ENCODE measurements around the gene CD36.
A peak's percentile ranks its signal among the peaks of the same experiment; 100 is the strongest.

The CD36 gene

DNA sequence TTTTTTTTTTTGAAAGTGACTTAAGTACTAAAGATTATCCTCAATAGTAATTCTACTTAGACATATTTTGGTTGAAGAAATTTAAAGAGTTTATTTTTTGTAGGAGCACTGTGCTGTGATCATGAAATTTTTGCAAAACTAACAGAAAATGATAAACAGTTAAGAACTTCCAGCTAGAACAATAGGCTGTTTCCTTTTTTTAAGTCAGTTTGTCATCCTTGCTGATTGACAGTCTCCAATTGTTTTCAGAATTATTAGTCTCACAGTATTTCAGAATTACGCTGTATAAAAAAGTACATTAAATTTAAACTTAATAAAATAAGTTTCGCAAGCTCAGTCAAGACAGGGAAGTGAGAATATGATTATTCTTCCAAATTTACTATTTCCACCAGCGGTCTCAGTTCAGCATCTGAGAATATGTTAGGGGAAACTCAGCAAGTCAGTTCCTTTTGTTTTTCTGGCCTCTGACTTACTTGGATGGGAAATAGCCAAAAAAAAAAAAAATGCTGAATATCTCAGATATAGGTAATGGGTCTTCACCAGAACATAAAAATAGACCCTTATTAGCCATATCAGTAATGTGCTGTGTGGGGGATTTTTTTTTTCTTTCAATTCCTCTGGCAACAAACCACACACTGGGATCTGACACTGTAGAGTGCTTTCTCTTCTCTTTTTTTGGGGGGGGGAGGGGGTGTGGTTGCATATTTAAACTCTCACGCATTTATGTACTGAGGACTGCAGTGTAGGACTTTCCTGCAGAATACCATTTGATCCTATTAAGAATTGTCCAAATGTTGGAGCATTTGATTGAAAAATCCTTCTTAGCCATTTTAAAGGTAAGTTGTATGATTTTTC lies at the start of gene CD36:
Gene CD36, plus strand, starts transcription at position 732 of the 855 bp plus-strand sequence. CDS start 8,099 bp downstream, outside the sequence.
- no peak for DNase-seq (ENCODE audit: low read depth)

DNA sequence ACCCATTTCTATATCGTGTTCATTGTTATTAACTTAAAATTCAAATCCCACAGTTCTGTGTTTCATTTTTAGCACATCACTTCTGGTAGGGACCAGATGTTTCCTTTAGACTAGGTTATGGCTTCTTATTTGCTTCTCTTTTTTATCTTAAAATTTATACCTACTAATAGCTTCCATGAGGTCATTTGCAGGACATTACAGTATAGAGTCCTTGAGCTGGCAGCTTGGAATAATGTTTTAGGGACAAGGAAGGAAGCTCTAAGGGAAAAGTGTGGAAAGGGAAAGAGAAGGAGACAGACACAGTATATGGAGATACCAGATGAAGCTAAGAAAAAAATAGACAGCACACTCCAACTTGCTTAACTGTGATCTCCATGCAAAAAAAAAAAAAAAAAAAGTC lies 48.8 kb upstream of the CD36 start:
- no peak for DNase-seq (ENCODE audit: low read depth)

DNA sequence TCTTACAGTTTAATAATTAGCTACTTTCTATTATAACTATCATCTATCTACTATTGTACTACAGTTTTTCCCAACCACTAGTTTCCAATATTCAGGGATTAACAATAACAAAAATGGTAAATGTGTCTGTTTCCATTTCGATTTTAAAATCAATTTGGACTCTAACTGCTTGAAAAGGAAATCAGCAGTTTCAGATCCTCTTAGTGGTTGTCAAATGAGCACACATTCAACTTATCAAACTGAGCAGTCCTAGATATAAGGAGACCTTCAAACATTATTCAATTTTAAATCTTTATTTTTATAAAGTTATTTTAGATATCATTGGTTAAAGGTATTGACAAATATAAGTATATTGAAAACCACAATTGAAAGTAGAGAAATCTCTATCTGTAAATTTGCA lies 46.8 kb upstream of the CD36 start:
- DNase-seq (ENCODE audit: low read depth): no peak

DNA sequence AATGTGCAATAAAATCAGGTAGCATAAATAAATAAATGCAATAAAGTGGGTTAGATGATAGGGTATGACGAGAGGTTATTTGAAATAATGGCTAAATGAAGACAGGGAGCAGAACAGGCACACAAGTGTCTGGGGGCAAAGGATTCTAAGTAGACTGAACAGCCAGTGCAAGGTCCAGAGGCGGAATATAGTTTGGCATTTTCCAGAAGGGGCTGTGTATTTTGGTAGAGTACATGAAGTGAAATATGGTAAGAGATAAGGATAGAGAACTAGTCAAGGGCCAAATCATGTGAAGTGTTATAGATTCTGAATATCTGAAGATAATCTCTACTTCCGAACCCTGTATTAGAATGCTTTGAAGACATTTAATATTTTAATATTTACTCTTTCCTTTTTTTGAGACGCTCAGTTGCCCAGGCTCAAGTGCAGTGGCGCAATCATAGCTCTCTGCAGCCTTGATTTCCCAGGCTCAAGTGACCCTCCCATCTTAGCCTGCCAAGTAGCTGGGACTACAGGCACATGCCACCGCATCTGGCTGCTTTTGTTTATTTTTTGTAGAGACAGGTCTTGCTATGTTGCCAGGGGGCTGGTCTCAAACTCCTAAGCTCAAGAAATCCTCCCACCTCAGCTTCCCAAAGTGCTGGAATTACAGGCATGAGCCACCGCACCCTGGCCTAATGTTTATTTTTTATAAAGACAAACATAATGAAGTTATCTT lies 44.4 kb upstream of the CD36 start:
- peak; percentile 27 for DNase-seq (ENCODE audit: low read depth)

DNA sequence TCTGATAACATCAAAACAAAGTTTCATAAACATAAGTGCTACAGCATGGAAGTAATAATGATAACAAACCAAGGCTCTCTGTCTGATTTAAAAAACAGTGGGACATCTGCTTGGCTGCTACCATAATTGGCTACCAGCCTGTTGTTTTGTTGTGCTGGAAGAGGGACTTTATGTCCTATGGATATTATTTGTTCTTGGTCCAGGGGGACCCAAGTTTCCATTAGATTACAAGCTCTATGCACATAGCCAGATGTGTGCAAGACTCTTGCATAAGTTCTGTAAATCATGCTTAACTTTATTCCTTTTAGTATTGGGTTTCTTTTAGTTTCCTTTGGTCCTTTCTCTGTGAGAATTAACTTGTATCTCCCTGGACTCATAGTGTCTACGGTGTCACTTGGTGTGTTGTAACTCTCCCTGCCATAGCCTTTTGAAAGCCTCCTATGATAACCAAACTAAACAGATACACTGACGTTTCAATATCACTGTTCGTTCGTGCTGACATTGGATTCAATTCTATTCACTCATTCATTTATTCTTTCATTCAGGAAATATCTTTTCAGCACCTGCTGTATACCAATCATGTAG lies 41.4 kb upstream of the CD36 start:
- no peak for DNase-seq (ENCODE audit: low read depth)

DNA sequence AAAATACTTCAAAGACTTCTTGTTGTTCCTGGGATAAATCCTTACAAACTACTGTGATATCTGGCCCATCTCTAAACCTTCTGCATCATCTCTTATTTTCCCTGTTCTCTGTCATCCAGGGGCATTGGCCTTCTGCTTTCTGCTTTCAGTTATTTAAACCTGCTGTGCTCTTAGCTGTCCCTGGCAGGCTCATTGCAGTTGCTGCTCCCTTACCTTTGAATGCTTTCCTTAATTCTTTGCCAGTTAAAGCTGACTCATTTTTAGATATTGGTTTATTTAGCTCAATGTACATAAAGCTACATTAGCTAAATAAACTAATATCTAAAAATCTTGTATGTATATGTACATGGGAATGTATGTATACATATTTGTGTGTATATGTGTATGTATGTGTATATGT lies 40.6 kb upstream of the CD36 start:
- no peak for DNase-seq (ENCODE audit: low read depth)

DNA sequence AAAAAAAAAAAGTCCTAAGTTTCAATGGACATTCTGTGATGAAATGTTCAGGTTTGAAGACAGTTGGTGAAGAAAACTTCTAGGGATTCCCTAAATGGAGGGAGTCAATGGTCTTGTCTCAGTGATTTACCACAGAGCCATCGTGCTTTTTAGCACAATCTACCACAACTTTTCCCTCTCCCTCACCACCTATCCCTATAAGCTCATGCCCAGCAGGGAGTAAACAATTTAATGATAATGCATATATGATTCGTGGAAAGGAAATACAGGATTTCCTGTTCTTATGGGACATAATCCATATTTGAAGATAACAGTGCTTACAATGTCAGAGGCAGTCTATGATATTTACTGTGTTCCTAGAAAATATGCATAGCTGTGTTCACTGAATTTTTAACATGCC lies 38.4 kb upstream of the CD36 start:
- DNase-seq (ENCODE audit: low read depth): no peak

DNA sequence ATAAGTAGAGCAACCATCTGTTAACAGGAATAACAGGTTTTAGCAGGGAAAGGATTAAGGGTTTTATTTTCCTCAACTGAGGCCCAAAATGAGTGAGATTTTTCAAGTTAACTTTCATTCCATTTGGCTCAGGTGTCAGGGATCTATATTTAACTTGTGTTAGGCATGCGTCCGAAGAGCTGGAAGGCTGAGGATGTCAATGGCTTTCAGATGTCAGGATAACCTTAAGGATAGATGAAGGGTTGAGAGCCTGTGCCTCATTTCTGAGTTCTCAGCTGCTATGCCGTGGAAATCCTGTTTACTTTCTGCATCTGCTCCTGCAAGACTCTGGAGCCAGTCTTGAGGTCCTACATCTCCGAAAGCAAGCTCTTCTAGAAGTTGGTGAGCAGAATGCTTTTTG lies 36.4 kb upstream of the CD36 start:
- DNase-seq (ENCODE audit: low read depth): no peak

DNA sequence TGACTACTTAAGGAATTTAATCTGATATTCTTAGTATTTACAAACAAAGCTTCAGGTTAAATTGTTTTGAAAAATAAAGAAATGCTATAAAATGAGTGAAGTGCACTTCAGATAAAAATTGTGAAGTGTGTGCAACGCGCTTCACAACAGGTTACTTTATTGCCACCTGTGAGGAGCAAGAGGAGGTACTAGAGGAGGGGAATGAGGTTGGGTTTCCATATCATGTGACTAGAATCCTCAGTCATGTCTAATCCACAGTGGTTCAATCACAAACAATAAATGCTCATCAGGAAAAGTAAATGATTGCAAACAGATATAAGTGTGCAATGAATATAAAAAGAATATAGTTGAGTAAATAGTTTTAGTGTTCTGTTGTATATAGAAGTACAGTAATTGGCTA lies 34.5 kb upstream of the CD36 start:
- no peak for DNase-seq (ENCODE audit: low read depth)

DNA sequence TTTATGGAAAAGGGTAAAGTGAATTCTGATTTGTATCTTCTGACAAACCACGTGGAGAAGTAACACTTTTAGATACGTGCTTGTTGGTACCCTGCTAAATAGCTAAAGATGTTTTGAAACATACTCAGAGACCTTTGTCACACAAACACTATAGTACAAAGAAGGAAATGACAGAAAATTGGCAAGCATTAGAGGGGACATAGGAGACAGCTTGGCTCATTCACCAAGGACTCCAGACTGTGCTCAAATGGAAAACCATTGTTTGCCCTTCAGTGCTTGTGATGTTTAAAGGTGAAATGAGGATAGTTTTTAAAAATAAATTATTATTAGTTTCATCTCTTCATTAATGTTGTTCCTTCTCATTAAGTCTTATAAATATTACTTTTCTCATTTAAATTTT lies 34.0 kb upstream of the CD36 start:
- DNase-seq (ENCODE audit: low read depth): no peak

DNA sequence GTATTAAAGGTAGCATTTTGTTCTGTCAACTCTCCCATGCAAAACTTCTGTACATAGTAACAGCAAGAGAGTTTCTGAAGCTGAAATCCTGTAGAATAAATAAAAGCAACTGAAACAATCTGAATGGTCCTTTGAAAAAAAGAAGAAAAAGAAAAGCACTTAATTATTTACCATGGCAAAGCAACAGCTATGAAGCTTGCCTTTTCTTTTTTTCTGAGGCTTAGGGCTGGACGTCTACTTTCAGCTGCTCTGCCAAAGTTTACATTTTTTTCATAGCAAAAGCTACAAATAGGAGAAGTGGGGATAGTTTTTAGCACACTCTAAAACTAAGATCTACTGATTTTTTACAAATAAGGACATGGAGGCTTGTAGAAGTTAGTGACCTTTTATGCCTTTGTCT lies 31.3 kb upstream of the CD36 start:
- DNase-seq (ENCODE audit: low read depth): no peak

DNA sequence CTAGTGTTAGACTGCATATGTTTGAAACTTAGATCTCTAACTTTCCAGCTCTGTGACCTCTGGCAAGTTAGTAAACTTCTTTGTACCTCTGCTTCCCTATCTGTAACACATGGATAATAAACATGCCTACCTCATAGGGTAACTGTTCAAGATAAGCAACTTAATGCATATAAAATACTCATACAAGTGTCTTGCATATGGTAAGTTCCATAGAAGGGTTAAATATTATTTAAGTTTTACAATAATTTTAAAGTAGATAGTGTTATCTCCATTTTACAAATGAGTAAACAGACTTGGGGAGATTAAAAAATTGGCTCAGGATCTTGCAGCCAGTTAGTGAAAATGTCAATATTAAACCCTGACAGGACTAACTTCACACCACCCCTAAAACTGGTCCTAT lies 30.1 kb upstream of the CD36 start:
- DNase-seq (ENCODE audit: low read depth): no peak

DNA sequence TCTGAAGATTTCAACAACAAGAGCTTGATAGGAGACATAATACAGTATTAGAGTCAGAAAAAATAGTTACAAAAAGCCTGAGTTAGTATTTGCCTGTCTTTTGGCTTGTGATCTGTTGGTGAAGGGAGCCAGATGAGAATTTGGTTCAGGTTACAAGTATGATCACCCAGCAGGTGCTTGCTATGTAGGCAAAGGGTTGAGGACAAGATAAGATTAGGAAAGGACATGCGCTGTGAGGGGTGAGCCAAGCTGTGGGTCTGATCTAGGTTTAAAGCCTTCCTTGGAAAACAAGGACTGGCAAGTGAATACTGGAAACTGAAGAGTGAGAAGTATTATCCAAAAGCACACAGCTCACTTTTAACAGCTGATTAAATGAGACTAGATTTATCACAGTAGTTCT lies 28.7 kb upstream of the CD36 start:
- no peak for DNase-seq (ENCODE audit: low read depth)

DNA sequence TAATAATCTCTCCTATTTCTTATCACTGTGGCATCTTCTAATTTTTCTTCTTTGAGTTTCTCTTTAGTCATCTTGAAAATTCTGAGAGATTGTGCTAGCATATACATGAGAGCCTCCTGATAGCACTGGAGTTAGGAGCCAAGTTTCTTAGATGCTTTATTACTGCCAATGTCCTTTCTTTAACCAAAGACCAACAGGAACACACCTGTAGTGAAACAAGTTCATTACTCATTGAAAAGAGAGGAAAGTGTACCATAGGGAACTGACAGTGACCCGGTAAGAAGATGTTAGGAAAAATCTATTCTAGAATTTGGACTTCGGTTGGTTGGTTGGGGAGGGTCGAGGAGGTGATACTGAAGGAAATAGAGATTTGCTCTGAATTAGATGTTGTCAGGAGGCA lies 27.1 kb upstream of the CD36 start:
- no peak for DNase-seq (ENCODE audit: low read depth)

DNA sequence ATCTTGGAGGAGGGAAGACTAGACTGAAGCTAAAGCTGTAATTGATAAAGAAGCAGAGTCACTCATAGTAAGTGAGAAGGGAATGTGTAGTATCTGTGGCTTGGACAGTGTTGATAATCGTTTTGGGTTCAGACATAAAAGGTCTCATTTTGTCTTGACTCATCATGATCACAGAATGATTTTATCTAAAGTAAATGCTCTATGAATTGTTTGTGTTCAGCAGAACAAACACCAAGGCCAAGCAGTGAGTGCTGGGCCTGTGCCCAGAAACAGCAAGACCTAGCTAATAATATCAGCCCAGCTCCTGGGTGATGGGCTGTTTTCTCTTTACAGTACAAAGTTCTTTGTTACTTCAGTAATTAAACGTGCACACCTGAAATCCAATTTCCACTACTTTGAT lies 26.7 kb upstream of the CD36 start:
- peak; percentile 86 for DNase-seq (ENCODE audit: low read depth)

DNA sequence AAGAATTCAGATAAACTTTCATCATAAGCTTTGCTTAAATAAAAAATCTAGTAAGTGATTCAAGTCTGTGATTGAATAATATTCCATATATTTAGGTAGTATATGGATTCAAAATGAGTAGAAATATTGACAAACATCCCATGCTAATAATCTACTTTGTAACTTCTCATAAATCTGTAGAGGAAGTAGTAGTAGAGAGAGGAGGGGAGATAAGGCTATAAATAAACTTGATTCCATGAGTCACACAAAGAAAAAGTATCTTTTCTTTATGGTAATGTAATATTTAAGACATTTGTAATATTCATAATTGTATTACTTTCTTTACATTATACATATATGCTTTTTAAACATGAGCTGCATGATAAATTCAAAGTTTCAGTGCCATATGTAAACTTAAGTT lies 25.6 kb upstream of the CD36 start:
- DNase-seq (ENCODE audit: low read depth): peak; percentile 5

DNA sequence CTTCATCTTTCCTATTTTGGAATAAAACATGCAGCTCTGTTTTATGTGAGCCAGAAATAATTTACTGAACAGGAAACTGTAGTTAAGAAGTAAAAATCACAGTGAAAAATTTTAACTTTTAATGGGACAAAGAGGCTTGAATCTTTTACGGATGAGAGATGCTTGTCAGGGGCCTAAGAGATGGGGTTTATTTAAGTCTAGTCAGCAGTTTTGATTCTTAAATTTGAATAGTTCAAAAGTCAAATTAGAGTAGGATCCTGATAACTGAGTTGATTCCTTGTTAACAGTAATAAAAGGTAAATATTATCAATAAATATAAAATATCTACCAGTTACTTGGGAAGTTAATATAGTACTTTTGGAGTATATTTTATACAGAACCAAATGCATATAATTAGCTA lies 24.9 kb upstream of the CD36 start:
- DNase-seq (ENCODE audit: low read depth): peak; percentile 4

DNA sequence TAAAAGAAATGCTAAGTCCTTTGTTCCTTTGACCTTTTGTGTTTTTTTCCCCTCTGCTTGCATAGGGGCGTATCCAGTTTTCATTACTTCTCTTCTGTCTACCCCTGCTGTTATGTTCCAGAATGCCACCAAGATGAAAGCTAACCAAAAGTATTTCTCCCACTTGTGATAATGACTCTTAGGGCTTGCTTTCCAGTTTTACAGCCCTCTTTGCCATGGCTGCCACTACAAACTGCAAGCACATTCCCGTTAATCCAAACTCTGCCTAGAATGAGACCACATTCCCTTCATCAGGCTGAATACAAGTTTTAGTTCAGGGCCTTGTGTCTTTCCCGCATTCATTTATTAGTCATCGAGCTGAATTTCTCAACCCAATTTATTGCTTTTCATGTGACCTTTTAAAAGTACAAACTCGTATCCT lies 23.6 kb upstream of the CD36 start:
- DNase-seq (ENCODE audit: low read depth): peak; percentile 93

DNA sequence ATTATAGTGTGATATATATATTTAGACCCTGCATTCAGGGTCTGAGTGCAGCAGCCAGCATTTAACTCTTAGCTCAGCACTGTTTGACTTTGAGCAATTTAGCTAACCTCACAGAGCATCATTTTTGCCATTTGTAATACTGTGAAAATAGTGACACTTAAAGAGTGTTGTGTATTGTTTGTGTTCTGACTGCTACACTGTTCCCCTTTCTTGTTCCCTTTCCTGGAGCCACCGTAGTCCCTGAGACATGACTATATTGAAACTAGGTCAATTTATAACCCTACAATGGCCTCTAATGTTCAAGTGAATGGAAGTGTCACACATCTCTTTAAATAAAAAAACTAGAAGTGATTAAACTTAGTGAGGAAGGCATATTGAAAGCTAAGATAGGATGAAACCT lies 20.3 kb upstream of the CD36 start:
- DNase-seq (ENCODE audit: low read depth): no peak

DNA sequence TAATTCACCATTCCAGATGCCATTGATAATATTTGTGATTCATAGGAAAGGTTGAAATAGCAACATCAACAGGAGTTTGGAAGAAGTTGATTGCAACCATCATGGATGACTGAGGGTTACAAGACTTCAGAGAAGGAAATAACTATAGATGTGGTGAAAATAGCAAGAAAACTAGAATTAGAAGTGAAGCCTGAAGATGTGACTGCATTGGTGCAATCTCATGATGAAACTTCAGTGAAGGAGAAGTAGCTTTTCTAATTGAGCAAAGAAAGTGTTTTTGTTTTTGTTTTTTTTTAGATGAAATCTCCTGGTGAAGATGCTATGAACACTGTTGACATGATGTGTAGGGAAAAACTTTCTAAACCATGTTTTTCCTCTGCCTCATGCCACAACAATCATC lies 18.7 kb upstream of the CD36 start:
- no peak for DNase-seq (ENCODE audit: low read depth)

DNA sequence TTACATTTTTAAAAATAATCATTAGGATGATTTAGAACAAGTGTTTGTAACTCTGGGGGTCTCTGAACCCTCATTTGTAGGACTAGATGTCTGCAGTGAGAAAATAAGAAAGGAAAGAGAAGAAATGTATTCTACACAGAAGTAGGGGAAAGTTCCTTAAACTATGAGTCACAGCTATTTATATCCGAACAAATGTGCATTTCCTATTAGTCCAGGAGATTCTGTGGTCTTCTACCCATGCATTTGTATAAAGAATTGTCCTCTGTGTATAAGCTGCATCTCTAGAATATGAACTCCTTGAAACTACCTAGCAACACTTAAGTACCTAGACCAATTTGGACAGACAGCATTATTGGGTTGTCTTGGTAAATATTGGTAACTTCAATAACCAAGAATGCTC lies 15.9 kb upstream of the CD36 start:
- DNase-seq (ENCODE audit: low read depth): peak; percentile 77

DNA sequence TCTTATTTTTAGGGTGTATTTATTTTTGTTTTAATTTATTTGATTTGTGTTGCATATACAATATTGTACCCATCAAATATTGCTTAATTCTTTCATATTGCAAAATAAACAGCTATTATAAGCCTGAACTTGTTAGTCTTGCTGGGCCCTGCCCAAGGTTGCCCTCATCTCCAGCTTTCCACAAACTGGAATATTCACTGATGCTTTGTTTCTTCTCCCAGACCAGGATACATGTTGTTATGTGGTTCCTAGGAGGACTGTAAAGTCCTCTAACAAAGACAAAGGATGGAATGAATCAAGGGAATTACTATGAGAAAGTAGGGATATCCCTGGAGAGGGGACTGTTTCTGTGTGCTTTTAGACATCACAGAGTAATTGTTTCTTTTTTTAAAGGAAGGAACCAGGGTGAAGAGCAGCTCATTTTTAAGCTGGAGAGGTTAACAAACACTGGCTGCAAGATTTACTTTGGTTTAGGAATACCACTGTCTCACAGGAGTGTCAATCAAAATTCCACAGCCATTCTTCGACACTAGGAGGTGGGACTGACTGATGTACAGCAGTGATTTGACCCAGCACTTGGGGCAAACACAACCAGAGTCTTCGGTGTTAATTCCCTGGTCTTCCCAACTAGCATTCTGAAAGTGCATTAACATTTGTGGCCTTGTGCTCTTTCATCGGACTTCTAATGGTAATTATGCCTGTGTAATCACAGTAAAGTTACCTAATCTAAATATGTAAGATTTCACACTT lies 14.8 kb upstream of the CD36 start:
- DNase-seq (ENCODE audit: low read depth): peak; percentile 4

DNA sequence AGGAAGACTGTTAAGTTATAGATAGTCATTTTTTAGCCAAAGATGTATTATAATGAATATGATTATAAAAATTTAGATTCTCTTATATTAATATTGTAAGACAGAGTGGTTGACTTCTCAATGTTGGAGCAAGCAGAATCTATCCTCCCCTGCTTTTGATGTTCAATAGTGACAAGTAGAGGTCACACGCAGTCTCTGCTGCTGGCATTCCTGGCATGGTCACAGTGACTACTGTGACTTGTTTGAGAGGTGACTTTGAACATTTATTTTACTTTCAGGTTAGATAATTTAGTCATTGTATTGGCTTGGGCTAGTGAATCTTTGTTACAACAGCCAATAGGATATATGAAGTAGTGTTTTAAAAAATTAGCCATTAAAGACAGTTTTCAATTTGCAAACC lies 13.7 kb upstream of the CD36 start:
- no peak for DNase-seq (ENCODE audit: low read depth)
